Aorta (tissue), 4 donors: Measurements from ENCODE around the gene RRAD. TPM values are rescaled to one million over a fixed set of nuclear protein-coding genes. Genes with fewer than 3 reads are reported as not detected.

Experiments used
- polyA plus RNA-seq, 2 donors: library from polyadenylated mRNA; stranded (reverse); fragments of 200-250 nt; gene quantifications; one replicate each; pipeline ENCODE4 v1.2.3, GENCODE V29; 2013
- total RNA-seq, 2 donors: library from RNA; stranded (reverse); fragmentation: NEBNext Ultra II Directional; extraction: Animal tissue kit (Norgen Biotek cat#: 25700); gene quantifications; one replicate each; pipeline ENCODE4 v1.2.1, GENCODE V29; 2021
- donor health status: healthy with polysubstance abuse.
- donor health status: Bipolar disorder and iron deficiency.
- donor health status: DM: no; HTN: no; CAD: no.
- donor health status: DM: yes; HTN: yes; CAD: no.

Gene RRAD
- total and polyA plus RNA-seq, 4 donors = 16.2 to 35.2 (median 26.8) TPM

Other genes starting within 250 kb of the RRAD start
- 10 to 100 TPM; 16.5 to 24.9 TPM for gene CMTM4, start 228.8 kb downstream of the RRAD start, total RNA-seq
- 10 to 100 TPM in 1 of 2 donors, 1 to 10 TPM in 1; 8.9 to 10.4 TPM for gene CMTM4, start 228.8 kb downstream of the RRAD start, polyA plus RNA-seq
- gene DYNC1LI2, start 173.9 kb downstream of the RRAD start, total RNA-seq = 100 to 1,000 TPM; 166 to 169 TPM
- 100 to 1,000 TPM in 1 of 2 donors, 10 to 100 TPM in 1; 78.3 to 121 TPM for gene DYNC1LI2, start 173.9 kb downstream of the RRAD start, polyA plus RNA-seq
- not detected for gene TERB1, start 124.0 kb downstream of the RRAD start, total RNA-seq
- gene TERB1, start 124.0 kb downstream of the RRAD start, polyA plus RNA-seq = not detected
- 10 to 100 TPM; 40.8 to 46.2 TPM for gene NAE1, start 94.6 kb downstream of the RRAD start, total RNA-seq
- gene NAE1, start 94.6 kb downstream of the RRAD start, polyA plus RNA-seq = 10 to 100 TPM; 41.7 to 42.9 TPM
- gene CA7, start 81.1 kb downstream of the RRAD start, total RNA-seq = not detected
- 10 to 100 TPM in 1 of 2 donors, not detected in 1; 12.8 TPM for gene CA7, start 81.1 kb downstream of the RRAD start, polyA plus RNA-seq
- 10 to 100 TPM in 1 of 2 donors, 1 to 10 TPM in 1; 8.9 to 10.9 TPM for gene PDP2, start 45.0 kb downstream of the RRAD start, total RNA-seq
- 1 to 10 TPM; 2.1 to 2.5 TPM for gene PDP2, start 45.0 kb downstream of the RRAD start, polyA plus RNA-seq
- not detected for gene CDH16, start 6.7 kb downstream of the RRAD start, total RNA-seq
- gene CDH16, start 6.7 kb downstream of the RRAD start, polyA plus RNA-seq = under 1 TPM in 1 of 2 donors, not detected in 1; 0.18 TPM
- gene CIAO2B, start 8.9 kb upstream of the RRAD start, total RNA-seq = 10 to 100 TPM; 51.9 to 62.4 TPM
- gene CIAO2B, start 8.9 kb upstream of the RRAD start, polyA plus RNA-seq = 100 to 1,000 TPM; 149 to 165 TPM
- gene CES2, start 10.0 kb upstream of the RRAD start, total RNA-seq = 10 to 100 TPM; 32.7 to 42.1 TPM
- gene CES2, start 10.0 kb upstream of the RRAD start, polyA plus RNA-seq = 10 to 100 TPM; 20.5 to 34.4 TPM
- gene CES3, start 35.7 kb upstream of the RRAD start, total RNA-seq = 1 to 10 TPM; 1.0 to 2.4 TPM
- gene CES3, start 35.7 kb upstream of the RRAD start, polyA plus RNA-seq = 1 to 10 TPM in 1 of 2 donors, under 1 TPM in 1; 0.15 to 1.5 TPM
- 10 to 100 TPM in 1 of 2 donors, 1 to 10 TPM in 1; 5.5 to 14.2 TPM for gene CES4A, start 63.1 kb upstream of the RRAD start, total RNA-seq
- 10 to 100 TPM in 1 of 2 donors, 1 to 10 TPM in 1; 1.9 to 22.7 TPM for gene CES4A, start 63.1 kb upstream of the RRAD start, polyA plus RNA-seq
- gene CBFB, start 103.6 kb upstream of the RRAD start, total RNA-seq = 10 to 100 TPM; 37.4 to 67.3 TPM
- 10 to 100 TPM; 12.0 to 19.9 TPM for gene CBFB, start 103.6 kb upstream of the RRAD start, polyA plus RNA-seq
- gene PHAF1, start 184.4 kb upstream of the RRAD start, total RNA-seq = 10 to 100 TPM; 13.7 to 20.7 TPM
- gene PHAF1, start 184.4 kb upstream of the RRAD start, polyA plus RNA-seq = 10 to 100 TPM; 12.6 to 13.4 TPM
- 10 to 100 TPM; 13.0 to 21.3 TPM for gene B3GNT9, start 225.5 kb upstream of the RRAD start, total RNA-seq
- gene B3GNT9, start 225.5 kb upstream of the RRAD start, polyA plus RNA-seq = 10 to 100 TPM in 1 of 2 donors, 1 to 10 TPM in 1; 3.9 to 22.4 TPM
- 10 to 100 TPM; 17.1 to 24.3 TPM for gene TRADD, start 234.4 kb upstream of the RRAD start, total RNA-seq
- 10 to 100 TPM; 15.7 to 45.2 TPM for gene TRADD, start 234.4 kb upstream of the RRAD start, polyA plus RNA-seq
- 10 to 100 TPM in 1 of 2 donors, 1 to 10 TPM in 1; 7.3 to 20.8 TPM for gene FBXL8, start 234.4 kb upstream of the RRAD start, total RNA-seq
- 10 to 100 TPM in 1 of 2 donors, 1 to 10 TPM in 1; 1.1 to 32.1 TPM for gene FBXL8, start 234.4 kb upstream of the RRAD start, polyA plus RNA-seq
- 100 to 1,000 TPM in 1 of 2 donors, 10 to 100 TPM in 1; 22.2 to 101 TPM for gene HSF4, start 239.2 kb upstream of the RRAD start, total RNA-seq
- 100 to 1,000 TPM in 1 of 2 donors, 10 to 100 TPM in 1; 25.0 to 133 TPM for gene HSF4, start 239.2 kb upstream of the RRAD start, polyA plus RNA-seq
- gene NOL3, start 245.0 kb upstream of the RRAD start, total RNA-seq = 10 to 100 TPM; 24.4 to 47.2 TPM
- 100 to 1,000 TPM in 1 of 2 donors, 10 to 100 TPM in 1; 67.5 to 122 TPM for gene NOL3, start 245.0 kb upstream of the RRAD start, polyA plus RNA-seq